ENCODE data around the gene MBP. TPM values are rescaled to one million over a fixed set of nuclear protein-coding genes. Genes with fewer than 3 reads are reported as not detected.
"Not testable (repeated sequence)": the region's sequence is repeated elsewhere in the genome, so short reads cannot be mapped to it uniquely, and the experiment has no call there.

The MBP gene
- total RNA-seq, 2 experiments from 2014 or later, result 94.7 to 101 TPM

DNA sequence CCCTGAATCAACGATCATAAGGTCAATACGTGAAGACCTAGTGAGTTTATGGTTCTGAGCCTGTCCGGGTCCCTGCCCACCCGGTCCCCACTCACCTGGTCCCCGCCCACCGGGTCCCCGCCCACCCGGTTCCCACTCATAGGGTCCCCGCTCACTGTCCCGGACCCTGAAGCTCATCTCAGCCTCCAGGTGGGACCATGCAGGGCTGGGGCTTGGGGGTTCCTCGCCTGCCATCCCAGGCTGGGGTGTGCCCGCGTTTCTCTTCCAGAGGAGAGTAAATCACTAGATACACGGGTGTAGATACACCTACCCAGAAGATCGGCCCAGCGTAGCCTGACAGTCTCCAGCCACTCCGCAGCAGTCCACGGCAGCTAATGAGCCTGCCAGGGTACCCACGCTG, 131.5 kb downstream of the MBP start:
- Mint-ChIP-seq H3K27ac (no peak overlapping the region), H3K4me3 (no peak overlapping the region), H3K4me1 (peaks cover 43% of the 10 kb centered on the region), H3K9me3 (ENCODE audit: low read depth) (no peaks in the 10 kb centered on the region), H3K27me3 (no peaks in the 10 kb centered on the region), H3K36me3 (no peaks in the 10 kb centered on the region)
- CTCF ChIA-PET, result interaction anchor here (0.9 to 8.5 kb wide), 43 partner anchors 8 to 650 kb away, joined by 3 to 97 read pairs (median 6); partner anchors contain the start of gene MBP
- ATAC-seq (no peak), DNase-seq (no peak)

DNA sequence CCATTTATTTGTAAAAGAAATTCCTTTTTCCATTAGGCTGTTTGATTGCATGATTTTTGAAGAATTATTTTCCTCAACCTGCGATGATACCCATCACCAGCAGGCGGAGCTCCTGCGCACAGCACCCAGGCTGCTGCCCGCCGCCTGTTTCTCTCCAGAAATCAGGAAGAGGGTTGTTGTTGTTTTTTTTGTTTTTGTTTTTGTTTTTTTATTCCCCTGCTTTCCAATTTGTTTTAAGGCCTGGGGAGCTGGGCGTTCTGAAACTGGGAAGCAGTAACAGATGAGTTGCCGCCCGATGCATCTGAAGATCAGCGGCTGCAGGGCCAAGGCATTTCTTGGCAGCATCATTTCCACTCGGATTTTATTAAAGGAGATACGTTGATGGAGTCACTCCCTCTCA, 132.1 kb downstream of the MBP start:
- DNase-seq (peak; percentile 60), ATAC-seq (no peak)
- Mint-ChIP-seq H3K27ac (peak overlapping the region; percentile 42), H3K9me3 (ENCODE audit: low read depth) (no peaks in the 10 kb centered on the region), H3K36me3 (no peaks in the 10 kb centered on the region), H3K4me1 (peaks cover 37% of the 10 kb centered on the region), H3K27me3 (no peaks in the 10 kb centered on the region), H3K4me3 (no peak overlapping the region)
- CTCF ChIA-PET, result interaction anchor here (0.9 to 8.5 kb wide), 49 partner anchors 9 to 650 kb away, joined by 3 to 97 read pairs (median 6); partner anchors contain the start of gene MBP

- Mint-ChIP-seq H3K27me3 (no peaks in the 10 kb centered on the region), H3K36me3 (no peaks in the 10 kb centered on the region), H3K27ac (no peak overlapping the region), H3K4me1 (peaks cover 23% of the 10 kb centered on the region), H3K9me3 (ENCODE audit: low read depth) (no peaks in the 10 kb centered on the region), H3K4me3 (no peak overlapping the region)
- no peak for DNase-seq
- ATAC-seq, result no peak
- CTCF ChIA-PET, result interaction anchor here (0.7 to 8.5 kb wide), 9 partner anchors 10 to 213 kb away, joined by 3 to 97 read pairs (median 17); no protein-coding TSS in a partner anchor
Observed at GRCh38 chr18:76999077-76999476, 133.5 kb downstream of the MBP start.

- no peaks in the 10 kb centered on the region for H3K27me3 Mint-ChIP-seq
- ATAC-seq, result no peak
- H3K4me3 Mint-ChIP-seq, result no peak overlapping the region
- no peak for DNase-seq
- no peaks in the 10 kb centered on the region for H3K9me3 Mint-ChIP-seq (ENCODE audit: low read depth)
- no peaks in the 10 kb centered on the region for H3K36me3 Mint-ChIP-seq
- CTCF ChIA-PET, result interaction anchor here (1.7 to 8.5 kb wide), 6 partner anchors 14 to 214 kb away, joined by 6 to 97 read pairs (median 23); no protein-coding TSS in a partner anchor
- no peak overlapping the region for H3K27ac Mint-ChIP-seq
- H3K4me1 Mint-ChIP-seq, result peaks cover 18% of the 10 kb centered on the region
Observed at GRCh38 chr18:76997951-76998808, 134.4 kb downstream of the MBP start.

GRCh38 chr18:76996429-76996828, 136.2 kb downstream of the MBP start:
- ATAC-seq (no peak), DNase-seq (no peak)
- CTCF ChIA-PET, result interaction anchor here (1.7 to 4.1 kb wide), 3 partner anchors 12 to 215 kb away, joined by 6 to 22 read pairs (median 7); no protein-coding TSS in a partner anchor
- H3K36me3 Mint-ChIP-seq, result no peaks in the 10 kb centered on the region
- H3K27ac Mint-ChIP-seq, result no peak overlapping the region
- no peaks in the 10 kb centered on the region for H3K27me3 Mint-ChIP-seq
- H3K4me3 Mint-ChIP-seq, result no peak overlapping the region
- H3K9me3 Mint-ChIP-seq (ENCODE audit: low read depth), result no peaks in the 10 kb centered on the region
- H3K4me1 Mint-ChIP-seq, result peaks cover 13% of the 10 kb centered on the region

GRCh38 chr18:76995896-76996295, 136.7 kb downstream of the MBP start:
- H3K36me3 Mint-ChIP-seq, result no peaks in the 10 kb centered on the region
- H3K4me1 Mint-ChIP-seq, result peaks cover 13% of the 10 kb centered on the region
- H3K27me3 Mint-ChIP-seq, result no peaks in the 10 kb centered on the region
- DNase-seq, result no peak
- ATAC-seq, result no peak
- no peak overlapping the region for H3K4me3 Mint-ChIP-seq
- CTCF ChIA-PET, result interaction anchor here (1.7 to 4.1 kb wide), 3 partner anchors 12 to 216 kb away, joined by 6 to 22 read pairs (median 7); no protein-coding TSS in a partner anchor
- H3K9me3 Mint-ChIP-seq (ENCODE audit: low read depth), result no peaks in the 10 kb centered on the region
- no peak overlapping the region for H3K27ac Mint-ChIP-seq

- ATAC-seq, result no peak
- H3K4me3 Mint-ChIP-seq, result no peak overlapping the region
- H3K9me3 Mint-ChIP-seq (ENCODE audit: low read depth), result no peaks in the 10 kb centered on the region
Observed at GRCh38 chr18:76994086-76994654, 138.4 kb downstream of the MBP start.

GRCh38 chr18:76993573-76993972, 139.0 kb downstream of the MBP start:
- H3K27me3 Mint-ChIP-seq, result no peaks in the 10 kb centered on the region
- H3K4me1 Mint-ChIP-seq, result peaks cover 3% of the 10 kb centered on the region
- CTCF ChIA-PET, result no interaction called here
- H3K27ac Mint-ChIP-seq, result no peak overlapping the region
- H3K36me3 Mint-ChIP-seq, result no peaks in the 10 kb centered on the region
- H3K4me3 Mint-ChIP-seq, result no peak overlapping the region
- no peak for ATAC-seq
- no peaks in the 10 kb centered on the region for H3K9me3 Mint-ChIP-seq (ENCODE audit: low read depth)
- DNase-seq, result no peak

More at GRCh38 chr18:76994086-76994654, 138.4 kb downstream of the MBP start:
- Mint-ChIP-seq H3K36me3 (no peaks in the 10 kb centered on the region), H3K4me1 (peaks cover 4% of the 10 kb centered on the region), H3K27ac (no peak overlapping the region), H3K27me3 (no peaks in the 10 kb centered on the region)
- no peak for DNase-seq
- CTCF ChIA-PET, result interaction anchor here (4.1 kb wide), 1 partner anchor 10 kb away, joined by 22 read pairs; no protein-coding TSS in a partner anchor

DNA sequence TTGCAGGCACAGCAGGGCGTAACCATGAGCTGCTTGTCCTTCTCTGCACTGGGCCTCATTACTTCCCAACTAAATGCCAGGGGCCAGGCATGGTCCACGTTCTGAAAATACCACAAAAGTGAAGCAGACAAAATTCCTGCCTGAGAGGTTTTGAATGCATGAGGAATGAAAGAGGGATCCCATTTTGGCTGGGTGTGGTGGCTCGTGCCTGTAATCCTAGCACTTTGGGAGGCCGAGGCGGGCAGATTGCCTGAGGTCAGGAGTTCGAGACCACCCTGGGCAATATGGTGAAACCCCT, 139.5 kb downstream of the MBP start:
- H3K27me3 Mint-ChIP-seq, result no peaks in the 10 kb centered on the region

GRCh38 chr18:76992226-76993084, 140.1 kb downstream of the MBP start:
- no peaks in the 10 kb centered on the region for H3K9me3 Mint-ChIP-seq (ENCODE audit: low read depth)
- no peak for DNase-seq
- no peaks in the 10 kb centered on the region for H3K36me3 Mint-ChIP-seq
- no peak for ATAC-seq
- no peak overlapping the region for H3K27ac Mint-ChIP-seq
- peaks cover 3% of the 10 kb centered on the region for H3K4me1 Mint-ChIP-seq
- no peaks in the 10 kb centered on the region for H3K27me3 Mint-ChIP-seq
- no peak overlapping the region for H3K4me3 Mint-ChIP-seq
- CTCF ChIA-PET, result interaction anchor here (1.5 kb wide), 1 partner anchor 8 kb away, joined by 10 read pairs; no protein-coding TSS in a partner anchor

More for the DNA sequence above, 139.5 kb downstream of the MBP start:
- CTCF ChIA-PET, result no interaction called here
- H3K4me1 Mint-ChIP-seq, result peaks cover 3% of the 10 kb centered on the region
- H3K4me3 Mint-ChIP-seq, result no peak overlapping the region
- no peaks in the 10 kb centered on the region for H3K9me3 Mint-ChIP-seq (ENCODE audit: low read depth)
- ATAC-seq, result no peak
- H3K36me3 Mint-ChIP-seq, result no peaks in the 10 kb centered on the region
- no peak for DNase-seq
- no peak overlapping the region for H3K27ac Mint-ChIP-seq

GRCh38 chr18:76991021-76991688, 141.4 kb downstream of the MBP start:
- DNase-seq (no peak), ATAC-seq (no peak)
- no peak overlapping the region for H3K4me3 Mint-ChIP-seq
- H3K27ac Mint-ChIP-seq, result no peak overlapping the region
- H3K27me3 Mint-ChIP-seq, result no peaks in the 10 kb centered on the region
- H3K36me3 Mint-ChIP-seq, result no peaks in the 10 kb centered on the region
- H3K4me1 Mint-ChIP-seq, result peaks cover 3% of the 10 kb centered on the region
- no peaks in the 10 kb centered on the region for H3K9me3 Mint-ChIP-seq (ENCODE audit: low read depth)
- CTCF ChIA-PET, result interaction anchor here (1.1 to 1.5 kb wide), 2 partner anchors 8 to 9 kb away, joined by 3 to 10 read pairs; no protein-coding TSS in a partner anchor

DNA sequence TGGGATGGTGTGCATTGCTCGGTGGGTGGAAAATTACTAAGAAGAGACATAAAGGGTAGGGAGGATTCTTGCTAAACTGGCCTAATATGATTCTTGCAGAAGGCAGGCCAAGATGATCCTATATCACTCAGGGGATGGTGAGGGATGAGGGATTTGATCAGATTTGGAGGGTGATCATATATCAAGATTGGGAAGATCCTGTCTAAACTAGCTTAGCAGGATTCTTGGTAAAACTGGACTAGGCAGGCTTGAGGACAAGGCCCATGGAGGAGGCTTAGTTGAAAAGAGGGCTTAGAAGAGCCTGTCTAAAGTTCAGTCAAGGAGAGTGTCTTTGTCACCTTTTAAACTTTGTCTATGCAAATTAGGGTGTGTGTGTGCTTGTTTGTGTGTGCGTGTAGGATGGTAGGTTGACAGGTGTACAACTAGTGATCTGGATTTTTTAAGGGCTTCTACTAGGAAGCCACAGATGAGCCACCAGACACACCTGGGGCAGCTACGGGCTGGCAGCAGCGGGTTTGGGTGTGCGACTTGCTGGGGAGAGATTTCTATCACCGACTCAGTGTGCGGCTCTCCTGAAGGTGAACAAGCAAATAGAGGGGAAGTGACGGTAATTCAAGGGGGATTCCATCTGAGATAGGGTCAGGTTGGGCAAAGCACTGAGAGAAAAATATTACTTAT, 142.1 kb downstream of the MBP start:
- not testable (repeated sequence) for H3K4me1 Mint-ChIP-seq; H3K4me3 Mint-ChIP-seq; DNase-seq; H3K27me3 Mint-ChIP-seq; H3K27ac Mint-ChIP-seq; H3K36me3 Mint-ChIP-seq; H3K9me3 Mint-ChIP-seq (ENCODE audit: low read depth); ATAC-seq
- CTCF ChIA-PET, result interaction anchor here (1.1 to 2.6 kb wide), 3 partner anchors 8 to 10 kb away, joined by 3 to 16 read pairs (median 10); no protein-coding TSS in a partner anchor

All from activated CD8-positive, alpha-beta memory T cell treated with anti-CD3 and anti-CD28 coated beads, Interleukin-2, amount 10 ng/mL, durations not matched to agents 7 days and 5 days (primary cell).